Measurements from ENCODE around the gene THPO. TPM values are rescaled to one million over a fixed set of nuclear protein-coding genes. Genes with fewer than 3 reads are reported as not detected.

The THPO gene
- total RNA-seq, 1 experiment from 2014 or later: not detected

DNA sequence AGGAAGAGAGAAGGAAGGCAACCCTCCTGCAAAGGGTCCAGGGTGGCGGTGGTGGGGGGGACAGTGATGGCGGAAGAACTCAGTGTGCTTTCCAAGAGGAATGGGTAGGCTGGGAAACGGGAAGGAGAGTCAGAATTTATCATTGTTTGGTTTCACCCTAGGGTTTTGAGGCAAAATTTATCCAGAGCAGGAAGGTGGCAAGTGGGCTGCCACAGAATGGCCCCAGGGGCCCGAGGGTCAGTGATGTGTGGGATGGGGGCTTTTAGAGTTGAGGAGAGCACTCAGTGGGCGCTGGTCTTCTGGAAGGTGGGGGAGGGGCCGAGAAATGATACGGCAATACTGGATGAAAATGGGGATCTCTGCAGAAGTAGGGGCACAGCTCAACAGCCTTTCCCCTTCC, 40.0 kb downstream of the THPO start:
- TF ChIP-seq, protein P1, sequence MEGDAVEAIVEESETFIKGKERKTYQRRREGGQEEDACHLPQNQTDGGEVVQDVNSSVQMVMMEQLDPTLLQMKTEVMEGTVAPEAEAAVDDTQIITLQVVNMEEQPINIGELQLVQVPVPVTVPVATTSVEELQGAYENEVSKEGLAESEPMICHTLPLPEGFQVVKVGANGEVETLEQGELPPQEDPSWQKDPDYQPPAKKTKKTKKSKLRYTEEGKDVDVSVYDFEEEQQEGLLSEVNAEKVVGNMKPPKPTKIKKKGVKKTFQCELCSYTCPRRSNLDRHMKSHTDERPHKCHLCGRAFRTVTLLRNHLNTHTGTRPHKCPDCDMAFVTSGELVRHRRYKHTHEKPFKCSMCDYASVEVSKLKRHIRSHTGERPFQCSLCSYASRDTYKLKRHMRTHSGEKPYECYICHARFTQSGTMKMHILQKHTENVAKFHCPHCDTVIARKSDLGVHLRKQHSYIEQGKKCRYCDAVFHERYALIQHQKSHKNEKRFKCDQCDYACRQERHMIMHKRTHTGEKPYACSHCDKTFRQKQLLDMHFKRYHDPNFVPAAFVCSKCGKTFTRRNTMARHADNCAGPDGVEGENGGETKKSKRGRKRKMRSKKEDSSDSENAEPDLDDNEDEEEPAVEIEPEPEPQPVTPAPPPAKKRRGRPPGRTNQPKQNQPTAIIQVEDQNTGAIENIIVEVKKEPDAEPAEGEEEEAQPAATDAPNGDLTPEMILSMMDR (IDR thresholded peaks at IDR 0.05; ENCODE audit: unreplicated experiment): no peak
- no peak overlapping the region for H3K4me3 Mint-ChIP-seq (ENCODE audit: low read depth, unreplicated experiment)
- peak overlapping the region; percentile 21 for H3K27ac Mint-ChIP-seq (ENCODE audit: unreplicated experiment)
- DNase-seq: no peak
- CTCF ChIA-PET: interaction anchor here (0.6 to 1.7 kb wide), 2 partner anchors 8 to 138 kb away, joined by 3 to 4 read pairs; no protein-coding TSS in a partner anchor
- peaks cover 50% of the 10 kb centered on the region for H3K4me1 Mint-ChIP-seq (ENCODE audit: low read depth, unreplicated experiment)
- H3K9me3 Mint-ChIP-seq (ENCODE audit: low read depth, unreplicated experiment): no peaks in the 10 kb centered on the region
- intact Hi-C loops (cut with micrococcal nuclease; ENCODE audit: unreplicated experiment): no loop called here
- no TSS peak for BruUV-seq (replicated peaks)
- H3K27me3 Mint-ChIP-seq (ENCODE audit: unreplicated experiment): no peaks in the 10 kb centered on the region
- peaks cover 58% of the 10 kb centered on the region for H3K36me3 Mint-ChIP-seq (ENCODE audit: insufficient read depth, unreplicated experiment)

DNA sequence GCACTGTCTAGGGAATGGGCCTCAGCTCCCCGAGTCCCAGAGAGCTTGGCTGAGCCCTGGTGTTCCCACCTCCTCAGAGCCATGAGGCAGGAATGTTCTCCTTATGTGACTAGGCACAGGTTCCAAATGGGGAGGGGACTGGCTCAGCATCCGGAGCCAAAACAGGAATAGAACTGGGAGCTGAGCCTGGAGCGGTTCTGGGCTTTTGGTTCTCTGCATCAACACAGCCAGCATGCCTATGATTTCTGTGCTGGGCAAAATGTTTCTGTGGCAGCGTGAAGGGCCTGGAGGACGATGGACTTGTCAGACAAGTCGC, 40.6 kb downstream of the THPO start, which contains the start of gene FAM131A:
TSS of gene FAM131A (plus strand) at position 202 of the 316 bp plus-strand sequence. CDS start at position 233, 31 bp downstream.
- no peak for DNase-seq
- H3K27me3 Mint-ChIP-seq (ENCODE audit: unreplicated experiment): no peaks in the 10 kb centered on the region
- intact Hi-C loops (cut with micrococcal nuclease; ENCODE audit: unreplicated experiment): no loop called here
- peaks cover 65% of the 10 kb centered on the region for H3K36me3 Mint-ChIP-seq (ENCODE audit: insufficient read depth, unreplicated experiment)
- H3K27ac Mint-ChIP-seq (ENCODE audit: unreplicated experiment): peak within 1 kb of the TSS; percentile 43
- H3K4me3 Mint-ChIP-seq (ENCODE audit: low read depth, unreplicated experiment): peak within 1 kb of the TSS; percentile 86
- H3K4me1 Mint-ChIP-seq (ENCODE audit: low read depth, unreplicated experiment): peaks cover 56% of the 10 kb centered on the region
- no TSS peak for BruUV-seq (replicated peaks)
- CTCF ChIA-PET: interaction anchor here (1.7 kb wide), 1 partner anchor 8 kb away, joined by 4 read pairs; no protein-coding TSS in a partner anchor
- no peaks in the 10 kb centered on the region for H3K9me3 Mint-ChIP-seq (ENCODE audit: low read depth, unreplicated experiment)
- TF ChIP-seq, protein P1 (IDR thresholded peaks at IDR 0.05; ENCODE audit: unreplicated experiment): no peak

DNA sequence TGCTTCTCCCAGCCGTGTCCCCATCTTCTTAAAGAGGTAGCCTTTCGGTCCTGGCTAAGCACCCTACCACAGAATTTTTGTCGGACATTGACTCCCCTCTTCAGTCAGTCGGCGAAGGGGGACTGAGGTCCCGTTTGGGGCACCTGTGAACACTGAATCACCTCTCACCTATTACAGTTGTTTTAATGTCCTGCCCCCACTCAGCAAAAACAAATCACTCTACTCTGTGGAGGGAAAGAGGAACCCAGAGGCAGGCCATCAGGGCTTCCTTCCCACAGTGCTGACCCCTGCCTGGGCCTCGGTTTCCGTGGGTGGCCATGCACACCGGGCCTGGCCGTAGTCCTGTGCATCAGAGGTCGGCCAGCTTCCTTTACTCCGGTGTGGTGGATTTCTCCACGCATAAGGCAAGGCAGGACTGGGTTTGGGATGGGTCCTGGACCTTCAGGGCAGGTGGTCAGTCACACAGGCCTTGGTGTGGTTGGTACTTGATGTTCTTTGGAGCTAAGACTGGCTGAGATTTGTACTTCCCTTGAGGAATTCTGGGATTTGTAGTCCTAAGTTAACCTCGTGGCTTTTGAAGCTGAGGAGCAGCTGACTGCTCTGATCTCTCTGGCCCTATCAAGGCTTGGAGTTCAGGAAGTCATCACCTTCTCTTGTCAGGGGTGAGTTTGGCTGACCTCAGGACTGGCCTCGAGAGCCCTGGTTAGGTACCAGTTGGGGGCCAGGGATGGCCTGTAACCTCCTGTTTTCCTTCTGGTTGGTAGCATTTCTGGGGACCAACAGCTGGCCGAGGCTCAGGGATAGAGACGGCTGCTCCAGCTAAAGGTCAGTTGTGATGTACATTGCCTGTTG, 41.2 kb downstream of the THPO start:
- DNase-seq: no peak
- Mint-ChIP-seq H3K27me3 (ENCODE audit: unreplicated experiment) (no peaks in the 10 kb centered on the region), H3K4me1 (ENCODE audit: low read depth, unreplicated experiment) (peaks cover 56% of the 10 kb centered on the region), H3K27ac (ENCODE audit: unreplicated experiment) (peak overlapping the region; percentile 43), H3K4me3 (ENCODE audit: low read depth, unreplicated experiment) (peak overlapping the region; percentile 86), H3K36me3 (ENCODE audit: insufficient read depth, unreplicated experiment) (peaks cover 69% of the 10 kb centered on the region), H3K9me3 (ENCODE audit: low read depth, unreplicated experiment) (no peaks in the 10 kb centered on the region)
- BruUV-seq (replicated peaks): TSS peak; percentile 47
- TF ChIP-seq, protein P1 (IDR thresholded peaks at IDR 0.05; ENCODE audit: unreplicated experiment): no peak
- CTCF ChIA-PET: interaction anchor here (1.7 kb wide), 1 partner anchor 9 kb away, joined by 4 read pairs; no protein-coding TSS in a partner anchor
- intact Hi-C loops (cut with micrococcal nuclease; ENCODE audit: unreplicated experiment): no loop called here

DNA sequence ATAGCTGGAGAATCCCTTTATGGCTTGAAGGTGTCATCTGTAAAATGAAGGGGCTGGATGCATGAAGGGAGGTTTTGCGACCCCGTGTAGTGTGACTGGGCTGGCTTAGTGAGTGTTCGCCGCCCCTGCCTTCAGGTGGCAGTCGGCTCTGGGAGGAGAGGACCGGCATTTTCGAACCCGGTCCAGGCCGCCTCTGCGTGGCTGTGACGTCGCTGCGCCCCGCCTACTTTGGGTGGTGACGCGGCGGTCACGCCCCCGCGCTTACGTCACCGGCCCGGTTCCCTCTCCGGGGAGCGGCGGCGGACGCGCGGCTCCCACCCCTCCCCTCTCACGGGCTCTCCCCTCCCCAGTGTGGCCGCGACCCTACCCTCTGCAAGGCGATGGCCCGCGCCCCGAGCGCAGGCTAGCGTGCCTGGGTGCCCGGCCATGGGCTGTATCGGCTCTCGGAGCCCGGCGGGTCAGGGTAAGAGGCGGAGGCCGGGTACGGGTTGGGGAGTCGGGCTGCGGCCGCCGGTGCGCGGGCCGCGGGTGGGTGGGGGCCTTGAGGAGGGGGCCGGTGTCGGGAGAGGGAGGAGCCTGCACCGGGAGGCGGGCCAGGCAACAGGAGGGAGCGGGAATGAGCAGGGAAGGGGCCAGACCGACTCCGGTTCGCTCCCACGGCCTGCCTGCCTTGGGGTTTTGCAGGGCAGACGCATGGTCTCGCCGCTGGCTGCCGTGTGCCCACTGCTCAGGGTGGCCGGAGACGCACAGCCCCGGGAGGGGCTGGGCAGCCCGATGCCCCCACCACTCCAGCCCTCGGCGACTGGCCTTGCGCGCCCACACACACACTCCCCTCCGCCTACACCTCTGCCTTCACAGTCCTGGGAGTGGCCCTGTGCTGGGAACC, 42.1 kb downstream of the THPO start:
- peaks cover 77% of the 10 kb centered on the region for H3K36me3 Mint-ChIP-seq (ENCODE audit: insufficient read depth, unreplicated experiment)
- intact Hi-C loops (cut with micrococcal nuclease; ENCODE audit: unreplicated experiment): no loop called here
- peak overlapping the region; percentile 86 for H3K4me3 Mint-ChIP-seq (ENCODE audit: low read depth, unreplicated experiment)
- H3K27ac Mint-ChIP-seq (ENCODE audit: unreplicated experiment): peak overlapping the region; percentile 43
- BruUV-seq (replicated peaks): TSS peak; percentile 26
- TF ChIP-seq, protein P1 (IDR thresholded peaks at IDR 0.05; ENCODE audit: unreplicated experiment): no peak
- H3K9me3 Mint-ChIP-seq (ENCODE audit: low read depth, unreplicated experiment): no peaks in the 10 kb centered on the region
- no peaks in the 10 kb centered on the region for H3K27me3 Mint-ChIP-seq (ENCODE audit: unreplicated experiment)
- CTCF ChIA-PET: interaction anchor here (0.6 to 0.9 kb wide), 2 partner anchors 10 to 31 kb away, joined by 3 read pairs; no protein-coding TSS in a partner anchor
- peaks cover 52% of the 10 kb centered on the region for H3K4me1 Mint-ChIP-seq (ENCODE audit: low read depth, unreplicated experiment)
- peak; percentile 97 for DNase-seq

All from Calu3 (cell line).